Measurements from ENCODE around the gene HIVEP3.

DNA sequence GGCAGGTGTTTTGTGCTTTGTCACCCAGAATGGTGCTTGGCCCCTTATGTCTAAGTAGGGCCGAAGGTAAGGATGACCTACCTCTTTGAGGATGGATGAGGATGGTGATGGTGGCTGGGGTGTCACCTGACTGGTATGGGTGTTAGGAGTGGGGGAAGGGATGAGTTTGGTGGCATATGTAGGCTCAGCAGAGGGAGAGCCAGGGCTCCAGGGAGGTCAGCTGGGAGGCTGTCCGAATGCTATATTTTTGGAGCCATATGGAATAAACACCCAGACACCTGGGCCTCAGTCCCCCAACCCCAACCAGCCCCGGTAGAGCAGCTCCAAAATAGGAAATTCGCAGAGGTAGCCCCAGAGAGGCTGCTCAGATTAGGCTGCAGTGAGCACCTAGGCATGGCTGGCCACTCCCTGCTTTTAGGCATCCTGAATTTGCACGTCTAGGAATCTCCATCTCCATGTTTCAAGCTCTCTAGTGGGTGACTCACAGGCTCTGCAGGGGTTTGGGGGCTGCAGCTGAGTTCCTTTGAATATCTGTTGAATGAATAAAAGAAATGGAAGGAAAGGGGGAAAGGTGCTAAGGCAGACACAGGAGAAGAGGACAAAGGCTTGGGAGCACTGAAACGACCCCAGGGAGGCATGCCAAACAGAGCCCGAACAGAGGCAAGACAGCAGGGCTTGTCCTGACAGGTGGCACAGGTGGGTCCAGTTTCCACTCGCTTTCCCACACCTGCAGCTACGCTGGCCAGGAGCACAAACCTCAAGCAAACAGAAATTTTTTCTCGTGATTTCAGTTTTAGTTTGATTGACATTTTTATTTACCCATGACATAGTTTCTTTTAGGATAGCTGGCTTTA, 299.0 kb downstream of the HIVEP3 start:
- TF ChIP-seq POLR2A (IDR thresholded peaks at IDR 0.05) (no peak), CTCF (IDR thresholded peaks at IDR 0.05) (no peak)

Data from right lobe of liver (tissue), 4 donors.